RWPE2 (cell line): ENCODE results near the gene PHACTR1.

Source experiments
- ATAC-seq: fragments of 200-7000 bp; cut with Tn5 transposase; 3 replicates; pipeline ENCODE4 v1.9.1; 2021; ENCODE audit warnings: low read depth
- DNase-seq: peaks from one replicate; pipeline ENCODE4 v3.0.0-alpha.2; 2020; ENCODE audit warnings: low spot score
- H3K27ac ChIP-seq: fragments of 450-650 bp; 2 replicates; pipeline ENCODE4 v1.5.1; 2017; ENCODE audit warnings: mild to moderate bottlenecking; ENCODE audit not compliant: poor library complexity, severe bottlenecking
- H3K27me3 ChIP-seq: fragments of 250-450 bp; sonication (Bioruptor Pico); 2 replicates; pipeline ENCODE4 v1.5.1; 2021; ENCODE audit warnings: mild to moderate bottlenecking, moderate library complexity; ENCODE audit not compliant: insufficient read depth, poor library complexity, severe bottlenecking
- H3K36me3 ChIP-seq: fragments of 250-450 bp; sonication (Bioruptor Pico); 2 replicates; pipeline ENCODE4 v1.5.1; 2020; ENCODE audit warnings: low read depth, mild to moderate bottlenecking, moderate library complexity
- H3K4me1 ChIP-seq: fragments of 250-450 bp; sonication (Bioruptor Pico); 2 replicates; pipeline ENCODE4 v1.5.1; 2021; ENCODE audit warnings: mild to moderate bottlenecking, moderate library complexity; ENCODE audit not compliant: insufficient read depth, poor library complexity, severe bottlenecking
- H3K4me3 ChIP-seq: fragments of 250-450 bp; sonication (Bioruptor Pico); 2 replicates; pipeline ENCODE4 v1.5.1; 2021; ENCODE audit warnings: mild to moderate bottlenecking, moderate library complexity; ENCODE audit not compliant: severe bottlenecking
- H3K9me3 ChIP-seq: fragments of 250-450 bp; sonication (Bioruptor Pico); 2 replicates; pipeline ENCODE4 v1.5.1; 2021; ENCODE audit warnings: mild to moderate bottlenecking, moderate library complexity; ENCODE audit not compliant: severe bottlenecking
- TF ChIP-seq, protein P1 (sequence below): fragments of 450-650 bp; IDR thresholded peaks from one replicate; pipeline ENCODE4 v1.5.1; 2017; ENCODE audit warnings: mild to moderate bottlenecking, moderate library complexity; ENCODE audit not compliant: poor library complexity, severe bottlenecking

PHACTR1 gene

DNA sequence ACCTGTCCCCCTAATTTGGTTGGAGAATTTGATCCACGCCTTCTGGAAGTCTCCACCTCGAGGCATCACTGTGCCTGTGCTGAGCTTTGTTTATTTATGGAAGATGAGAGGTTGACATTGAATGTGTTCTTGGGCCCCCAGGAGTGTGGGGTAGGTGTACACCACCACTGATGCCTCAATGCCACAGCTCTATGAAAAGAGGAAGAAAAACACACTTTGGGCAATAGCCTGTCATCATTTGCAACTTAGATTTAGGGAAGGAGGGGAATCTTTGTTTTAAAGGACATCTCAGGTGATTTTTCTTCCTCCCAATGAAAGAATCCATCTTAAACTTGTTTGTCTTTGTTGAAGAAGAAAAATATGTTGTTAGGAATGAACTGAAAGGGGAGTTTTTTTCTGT, 569.1 kb downstream of the PHACTR1 start:
- no peak overlapping the region for H3K4me3 ChIP-seq
- H3K9me3 ChIP-seq: no peaks in the 10 kb centered on the region
- TF ChIP-seq, protein P1, sequence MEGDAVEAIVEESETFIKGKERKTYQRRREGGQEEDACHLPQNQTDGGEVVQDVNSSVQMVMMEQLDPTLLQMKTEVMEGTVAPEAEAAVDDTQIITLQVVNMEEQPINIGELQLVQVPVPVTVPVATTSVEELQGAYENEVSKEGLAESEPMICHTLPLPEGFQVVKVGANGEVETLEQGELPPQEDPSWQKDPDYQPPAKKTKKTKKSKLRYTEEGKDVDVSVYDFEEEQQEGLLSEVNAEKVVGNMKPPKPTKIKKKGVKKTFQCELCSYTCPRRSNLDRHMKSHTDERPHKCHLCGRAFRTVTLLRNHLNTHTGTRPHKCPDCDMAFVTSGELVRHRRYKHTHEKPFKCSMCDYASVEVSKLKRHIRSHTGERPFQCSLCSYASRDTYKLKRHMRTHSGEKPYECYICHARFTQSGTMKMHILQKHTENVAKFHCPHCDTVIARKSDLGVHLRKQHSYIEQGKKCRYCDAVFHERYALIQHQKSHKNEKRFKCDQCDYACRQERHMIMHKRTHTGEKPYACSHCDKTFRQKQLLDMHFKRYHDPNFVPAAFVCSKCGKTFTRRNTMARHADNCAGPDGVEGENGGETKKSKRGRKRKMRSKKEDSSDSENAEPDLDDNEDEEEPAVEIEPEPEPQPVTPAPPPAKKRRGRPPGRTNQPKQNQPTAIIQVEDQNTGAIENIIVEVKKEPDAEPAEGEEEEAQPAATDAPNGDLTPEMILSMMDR: no peak
- H3K27ac ChIP-seq: no peak overlapping the region
- no peaks in the 10 kb centered on the region for H3K27me3 ChIP-seq
- H3K36me3 ChIP-seq: no peaks in the 10 kb centered on the region
- ATAC-seq: no peak
- DNase-seq: no peak
- H3K4me1 ChIP-seq: no peaks in the 10 kb centered on the region

DNA sequence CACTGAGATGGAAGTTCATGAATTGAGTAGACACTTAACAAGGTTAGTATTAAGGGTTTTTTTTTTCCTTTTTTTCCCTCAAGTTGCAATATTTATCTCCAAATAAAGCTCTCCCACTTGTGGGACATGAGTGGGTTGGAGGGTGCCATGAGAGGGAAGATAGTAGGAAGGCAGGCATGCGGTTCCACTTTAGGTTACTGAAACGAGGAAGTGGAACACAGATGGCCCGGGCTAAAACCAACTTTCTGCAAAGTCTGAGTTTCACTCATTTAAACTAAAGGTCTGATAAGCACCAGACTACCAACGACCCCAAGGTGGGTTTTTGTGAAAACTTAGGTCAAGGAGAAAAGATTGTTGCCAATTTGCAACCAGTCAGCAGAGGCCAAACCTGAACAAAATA, 569.6 kb downstream of the PHACTR1 start:
- TF ChIP-seq, protein P1: no peak
- Histone ChIP-seq H3K27me3 (no peaks in the 10 kb centered on the region), H3K4me3 (no peak overlapping the region), H3K27ac (no peak overlapping the region), H3K9me3 (no peaks in the 10 kb centered on the region), H3K36me3 (no peaks in the 10 kb centered on the region), H3K4me1 (no peaks in the 10 kb centered on the region)
- DNase-seq (no peak), ATAC-seq (no peak)

DNA sequence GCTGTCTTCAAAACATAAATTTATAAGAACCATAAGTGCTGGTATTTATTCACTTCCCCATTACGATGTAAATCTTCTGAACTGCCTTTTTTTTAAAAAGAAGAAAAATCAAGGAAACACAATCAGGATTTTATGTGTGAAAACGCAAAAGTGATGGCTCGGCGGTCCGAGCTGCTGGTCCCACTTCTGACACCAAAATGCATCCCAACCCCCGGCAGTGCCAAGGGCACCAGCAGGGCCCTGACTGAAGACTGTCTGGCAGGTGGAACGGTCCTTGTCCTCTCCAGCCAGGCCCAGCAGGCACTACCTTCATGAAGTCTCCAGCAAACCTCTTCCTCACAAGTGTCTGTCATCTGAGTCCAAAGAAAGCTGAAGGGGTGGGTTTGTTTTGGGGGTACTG, 570.5 kb downstream of the PHACTR1 start:
- Histone ChIP-seq H3K4me1 (no peaks in the 10 kb centered on the region), H3K36me3 (no peaks in the 10 kb centered on the region), H3K9me3 (no peaks in the 10 kb centered on the region), H3K4me3 (no peak overlapping the region), H3K27me3 (no peaks in the 10 kb centered on the region), H3K27ac (no peak overlapping the region)
- DNase-seq (no peak), ATAC-seq (no peak)
- TF ChIP-seq, protein P1: no peak

DNA sequence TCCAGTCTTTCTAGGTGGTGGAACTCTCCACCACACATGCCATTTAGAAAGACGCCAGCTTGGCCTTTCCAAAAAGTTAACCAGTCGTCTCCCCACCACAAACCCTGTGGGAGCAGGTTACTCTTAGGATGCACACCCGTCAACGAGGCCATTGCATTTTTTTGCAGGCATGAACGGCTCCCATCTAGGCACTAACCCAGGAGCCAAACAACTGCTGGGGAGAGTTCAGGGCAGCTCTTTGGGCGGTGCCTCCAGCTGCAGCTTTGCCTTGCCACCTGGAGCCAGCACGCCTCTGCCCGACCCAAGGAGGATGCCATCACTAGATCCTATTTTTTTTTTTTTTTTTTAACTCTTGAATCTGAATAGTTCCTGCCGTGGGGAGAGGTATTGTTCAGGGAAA, 571.9 kb downstream of the PHACTR1 start:
- Histone ChIP-seq H3K4me1 (no peaks in the 10 kb centered on the region), H3K36me3 (peaks cover 2% of the 10 kb centered on the region; the same call in 1 of the 2 replicates), H3K9me3 (no peaks in the 10 kb centered on the region), H3K4me3 (no peak overlapping the region), H3K27ac (no peak overlapping the region), H3K27me3 (no peaks in the 10 kb centered on the region)
- TF ChIP-seq, protein P1: no peak
- DNase-seq (no peak), ATAC-seq (no peak)

DNA sequence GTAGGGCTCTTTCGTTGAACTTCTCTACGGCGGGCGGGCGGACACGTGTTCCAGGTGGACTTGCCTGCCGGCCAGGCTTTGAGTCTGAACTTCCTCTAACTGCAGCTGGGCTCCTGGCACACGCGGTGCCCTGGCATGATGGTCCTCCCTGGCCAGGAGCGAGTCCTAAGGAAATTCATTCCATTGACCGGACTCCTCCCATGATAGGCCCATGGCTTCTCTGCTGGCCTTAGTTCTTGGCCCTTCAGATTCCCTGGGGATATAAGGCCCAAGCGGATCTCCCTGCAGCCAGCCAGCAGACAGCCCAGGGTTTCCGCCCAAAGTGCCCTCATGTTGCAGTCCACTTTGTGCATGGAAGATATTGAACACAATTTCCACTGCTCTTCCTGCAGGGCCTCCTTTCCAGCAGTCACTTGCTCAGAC, 572.4 kb downstream of the PHACTR1 start:
- H3K4me3 ChIP-seq: no peak overlapping the region
- no peak overlapping the region for H3K27ac ChIP-seq
- no peaks in the 10 kb centered on the region for H3K27me3 ChIP-seq
- TF ChIP-seq, protein P1: no peak
- H3K9me3 ChIP-seq: no peaks in the 10 kb centered on the region
- ATAC-seq (no peak), DNase-seq (no peak)
- H3K36me3 ChIP-seq: peaks cover 7% of the 10 kb centered on the region; the same call in 1 of the 2 replicates
- no peaks in the 10 kb centered on the region for H3K4me1 ChIP-seq
